ENCODE results near the gene HSF2. TPM values are rescaled to one million over a fixed set of nuclear protein-coding genes. Genes with fewer than 3 reads are reported as not detected.

HSF2 gene
- total RNA-seq, 2 donors from 2014 or later = 11.8 to 19.1 TPM

- Histone ChIP-seq H3K4me1 (ENCODE audit: control insufficient read depth in 1 of 2, low read depth in 2 of 2) (peaks cover 5 to 6% of the 10 kb centered on the region in 2 donors), H3K36me3 (no peaks in the 10 kb centered on the region), H3K27me3 (replicated peaks; ENCODE audit: insufficient read depth) (no peaks in the 10 kb centered on the region), H3K27ac (no peak overlapping the region), H3K9me3 (no peaks in the 10 kb centered on the region), H3K4me3 (no peak overlapping the region)
- DNase-seq (ENCODE audit: low spot score) (no peak), ATAC-seq (ENCODE audit: insufficient number of reproducible peaks, low FRiP score, low read depth) (no peak)
- TF ChIP-seq, protein P1, sequence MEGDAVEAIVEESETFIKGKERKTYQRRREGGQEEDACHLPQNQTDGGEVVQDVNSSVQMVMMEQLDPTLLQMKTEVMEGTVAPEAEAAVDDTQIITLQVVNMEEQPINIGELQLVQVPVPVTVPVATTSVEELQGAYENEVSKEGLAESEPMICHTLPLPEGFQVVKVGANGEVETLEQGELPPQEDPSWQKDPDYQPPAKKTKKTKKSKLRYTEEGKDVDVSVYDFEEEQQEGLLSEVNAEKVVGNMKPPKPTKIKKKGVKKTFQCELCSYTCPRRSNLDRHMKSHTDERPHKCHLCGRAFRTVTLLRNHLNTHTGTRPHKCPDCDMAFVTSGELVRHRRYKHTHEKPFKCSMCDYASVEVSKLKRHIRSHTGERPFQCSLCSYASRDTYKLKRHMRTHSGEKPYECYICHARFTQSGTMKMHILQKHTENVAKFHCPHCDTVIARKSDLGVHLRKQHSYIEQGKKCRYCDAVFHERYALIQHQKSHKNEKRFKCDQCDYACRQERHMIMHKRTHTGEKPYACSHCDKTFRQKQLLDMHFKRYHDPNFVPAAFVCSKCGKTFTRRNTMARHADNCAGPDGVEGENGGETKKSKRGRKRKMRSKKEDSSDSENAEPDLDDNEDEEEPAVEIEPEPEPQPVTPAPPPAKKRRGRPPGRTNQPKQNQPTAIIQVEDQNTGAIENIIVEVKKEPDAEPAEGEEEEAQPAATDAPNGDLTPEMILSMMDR (IDR thresholded peaks at IDR 0.05) = no peak
Observed at GRCh38 chr6:122476131-122476530, 76.7 kb downstream of the HSF2 start.

DNA sequence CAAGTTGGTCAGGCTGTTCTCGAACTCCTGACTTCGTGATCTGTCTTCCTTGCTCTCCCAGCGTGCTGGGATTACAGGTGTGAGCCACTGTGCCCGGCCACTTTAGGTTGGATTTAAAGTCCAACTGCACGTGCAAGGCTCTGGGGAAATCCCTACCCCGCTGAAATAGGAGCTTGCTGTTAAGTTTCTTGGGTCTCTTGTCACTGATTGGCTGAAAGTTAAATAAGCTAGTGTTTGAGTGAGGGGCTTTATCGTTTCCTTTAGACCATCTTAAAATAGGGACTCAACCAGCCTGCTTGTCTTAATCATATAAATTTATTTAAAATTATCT lies 83.3 kb downstream of the HSF2 start:
- ATAC-seq (ENCODE audit: insufficient number of reproducible peaks, low FRiP score, low read depth) = no peak

More for the DNA sequence above, 83.3 kb downstream of the HSF2 start:
- no peak overlapping the region for H3K4me3 ChIP-seq
- no peaks in the 10 kb centered on the region for H3K9me3 ChIP-seq
- no peaks in the 10 kb centered on the region for H3K36me3 ChIP-seq
- TF ChIP-seq, protein P1 (IDR thresholded peaks at IDR 0.05) = no peak
- no peaks in the 10 kb centered on the region for H3K27me3 ChIP-seq (replicated peaks; ENCODE audit: insufficient read depth)
- H3K4me1 ChIP-seq (ENCODE audit: control insufficient read depth in 1 of 2, low read depth in 2 of 2) = no peaks in the 10 kb centered on the region
- no peak for DNase-seq (ENCODE audit: low spot score)
- H3K27ac ChIP-seq = no peak overlapping the region

Other genes starting within 250 kb of the HSF2 start
- 100 to 1,000 TPM; 248 to 258 TPM for gene SERINC1, start 72.2 kb downstream of the HSF2 start, total RNA-seq
- gene PKIB, start 210.8 kb downstream of the HSF2 start, total RNA-seq = 1 to 10 TPM in 1 of 2 donors, under 1 TPM in 1; 0.81 to 6.0 TPM